Measurements from ENCODE around the gene GALNTL6.

DNA sequence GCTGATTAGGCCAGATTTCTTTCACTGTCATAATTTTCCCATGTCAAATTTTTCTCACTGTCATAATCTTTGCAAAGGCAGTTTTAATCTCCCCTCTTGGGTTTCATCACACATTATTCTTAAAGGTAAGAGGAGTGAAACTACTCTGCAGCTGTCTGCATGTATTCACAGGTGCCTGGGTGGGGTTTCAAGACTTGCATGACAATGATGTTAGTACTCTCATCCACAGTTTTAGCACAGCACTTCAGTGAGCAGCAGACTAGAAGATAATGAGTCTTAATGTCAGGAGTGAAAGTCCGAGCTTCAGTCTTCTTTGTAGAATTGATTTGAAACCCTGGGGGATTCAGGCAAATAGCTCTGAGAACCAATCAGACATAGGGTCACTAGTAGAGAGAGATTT lies 1172.9 kb downstream of the GALNTL6 start:
- TF ChIP-seq, protein P1, sequence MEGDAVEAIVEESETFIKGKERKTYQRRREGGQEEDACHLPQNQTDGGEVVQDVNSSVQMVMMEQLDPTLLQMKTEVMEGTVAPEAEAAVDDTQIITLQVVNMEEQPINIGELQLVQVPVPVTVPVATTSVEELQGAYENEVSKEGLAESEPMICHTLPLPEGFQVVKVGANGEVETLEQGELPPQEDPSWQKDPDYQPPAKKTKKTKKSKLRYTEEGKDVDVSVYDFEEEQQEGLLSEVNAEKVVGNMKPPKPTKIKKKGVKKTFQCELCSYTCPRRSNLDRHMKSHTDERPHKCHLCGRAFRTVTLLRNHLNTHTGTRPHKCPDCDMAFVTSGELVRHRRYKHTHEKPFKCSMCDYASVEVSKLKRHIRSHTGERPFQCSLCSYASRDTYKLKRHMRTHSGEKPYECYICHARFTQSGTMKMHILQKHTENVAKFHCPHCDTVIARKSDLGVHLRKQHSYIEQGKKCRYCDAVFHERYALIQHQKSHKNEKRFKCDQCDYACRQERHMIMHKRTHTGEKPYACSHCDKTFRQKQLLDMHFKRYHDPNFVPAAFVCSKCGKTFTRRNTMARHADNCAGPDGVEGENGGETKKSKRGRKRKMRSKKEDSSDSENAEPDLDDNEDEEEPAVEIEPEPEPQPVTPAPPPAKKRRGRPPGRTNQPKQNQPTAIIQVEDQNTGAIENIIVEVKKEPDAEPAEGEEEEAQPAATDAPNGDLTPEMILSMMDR (IDR thresholded peaks at IDR 0.05): no peak
- TF ChIP-seq POLR2AphosphoS5 (IDR thresholded peaks at IDR 0.05) (no peak), EP300 (IDR thresholded peaks at IDR 0.05) (no peak), POLR2A (IDR thresholded peaks at IDR 0.05) (no peak)
